Ramos (cell line): ENCODE results near the gene CYP19A1.

Source experiments
- in situ Hi-C: fragments of 300-500 bp; cut with MboI; formaldehyde crosslinking; loops from one replicate; pipeline ENCODE4 v1.14.3; 2022; ENCODE audit warnings: low sequenced_read_pairs; ENCODE audit not compliant: unreplicated experiment

The CYP19A1 gene

DNA sequence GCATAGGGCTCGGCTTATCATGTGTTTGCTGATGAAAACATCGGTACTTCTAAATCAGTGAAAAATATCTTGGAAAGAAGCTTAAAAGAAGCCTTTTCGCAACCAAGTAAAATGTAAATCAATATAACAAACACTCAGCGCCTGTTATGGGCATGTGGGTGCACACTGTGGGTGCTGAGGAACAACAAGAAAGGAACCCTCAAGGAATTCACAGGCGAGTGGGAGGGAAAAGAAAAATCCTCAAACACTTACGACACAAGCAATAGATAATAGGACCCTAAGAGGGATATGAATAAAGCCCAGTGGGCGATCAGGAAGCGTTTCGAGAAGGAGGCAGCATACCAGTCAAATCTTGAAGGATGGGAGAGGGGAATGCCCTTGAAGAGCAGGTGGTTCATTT, 25.0 kb upstream of the CYP19A1 start:
- in situ Hi-C loops, result no loop called here

DNA sequence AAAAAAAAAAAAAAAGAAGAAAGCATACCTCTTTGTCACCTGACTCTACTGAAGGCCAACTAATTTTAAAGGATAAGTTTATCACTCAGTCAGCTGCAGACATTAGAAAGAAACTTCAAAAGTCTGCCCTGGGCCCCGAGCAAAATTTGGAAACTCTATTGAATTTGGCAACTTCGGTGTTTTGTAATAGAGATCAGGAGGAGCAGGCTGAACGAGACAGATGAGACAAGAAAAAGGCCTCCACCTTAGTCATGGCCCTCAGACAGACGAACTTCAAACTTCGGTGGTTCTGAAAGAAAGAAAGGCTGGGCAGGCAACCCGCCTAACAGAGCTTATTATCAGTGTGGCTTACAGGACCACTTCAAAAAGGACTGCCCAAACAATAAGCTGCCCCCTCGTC, 21.6 kb upstream of the CYP19A1 start:
- in situ Hi-C loops, result no loop called here

DNA sequence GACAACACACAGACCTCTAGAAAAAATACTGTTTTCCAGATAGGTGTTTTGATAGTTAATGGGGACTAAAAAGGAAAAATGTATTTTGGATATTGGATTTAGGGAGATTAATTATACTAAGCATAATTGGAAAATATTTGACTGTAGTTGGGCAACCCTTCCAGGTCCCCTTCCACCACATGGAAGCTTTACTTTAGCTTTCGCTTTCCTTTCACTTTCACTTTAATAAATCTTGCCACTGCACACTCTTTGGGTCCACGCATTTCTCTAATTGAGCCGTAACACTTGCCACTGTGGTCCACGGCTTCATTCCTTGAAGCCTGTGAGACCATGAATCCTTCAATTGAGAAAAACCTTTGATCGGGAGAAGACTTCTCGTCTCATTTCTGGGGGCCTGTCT, 18.6 kb upstream of the CYP19A1 start:
- in situ Hi-C loops, result no loop called here

DNA sequence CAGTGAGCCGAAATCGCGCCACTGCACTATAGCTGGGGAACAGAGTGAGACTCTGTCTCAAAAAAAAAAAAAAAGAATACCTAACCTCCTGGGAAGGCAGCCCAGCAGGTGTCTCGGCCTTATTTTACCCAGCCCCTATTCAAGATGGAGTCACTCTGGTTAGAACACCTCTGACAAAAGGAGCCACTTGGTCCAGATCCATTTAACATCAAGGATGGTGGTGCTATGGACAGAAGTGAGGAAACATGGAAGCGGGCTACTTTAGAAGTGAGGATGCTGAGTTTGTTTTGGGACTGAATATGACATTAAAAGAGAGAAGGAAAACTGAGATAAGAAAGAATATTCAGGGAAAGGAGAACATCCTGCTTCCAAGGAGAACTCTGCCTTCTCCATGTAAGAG, 17.8 kb upstream of the CYP19A1 start:
- in situ Hi-C loops, result no loop called here

DNA sequence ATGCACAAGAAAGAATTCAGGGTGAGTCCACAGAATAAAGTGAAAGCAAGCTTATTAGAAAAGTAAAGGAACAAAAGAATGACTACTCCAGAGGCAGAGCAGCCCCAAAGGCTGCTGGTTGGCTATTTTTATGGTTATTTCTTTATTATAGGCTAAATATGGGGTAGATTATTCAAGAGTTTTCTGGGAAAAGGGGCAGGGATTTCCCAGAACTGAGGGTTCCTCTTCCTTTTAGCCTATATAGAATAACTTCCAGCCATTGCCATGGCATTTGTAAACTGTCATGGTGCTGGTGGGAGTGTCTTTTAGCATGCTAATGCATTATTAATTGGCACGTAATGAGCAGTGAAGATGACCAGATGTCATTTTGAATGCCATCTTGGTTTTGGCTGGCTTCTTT, 16.7 kb upstream of the CYP19A1 start:
- in situ Hi-C loops, result no loop called here

DNA sequence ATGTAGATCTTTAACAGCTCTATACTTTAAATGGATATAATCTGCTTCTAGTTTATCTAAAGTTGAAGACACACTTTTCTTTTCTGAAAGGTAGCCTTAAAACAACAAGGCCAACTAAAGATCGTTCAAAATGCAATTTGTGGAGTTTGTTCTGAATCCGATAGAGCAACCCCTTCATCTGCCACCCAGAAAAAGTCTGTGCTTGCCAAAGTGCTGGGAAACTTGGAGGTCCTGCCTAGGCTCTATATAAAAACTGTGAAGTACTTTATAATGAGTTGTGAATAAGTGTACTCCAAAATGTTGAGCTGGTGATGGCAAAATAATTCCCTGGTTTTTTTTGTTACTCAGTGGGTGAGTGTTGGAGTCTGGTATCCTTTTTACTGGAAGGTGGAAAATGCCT, 15.6 kb upstream of the CYP19A1 start:
- in situ Hi-C loops, result no loop called here

DNA sequence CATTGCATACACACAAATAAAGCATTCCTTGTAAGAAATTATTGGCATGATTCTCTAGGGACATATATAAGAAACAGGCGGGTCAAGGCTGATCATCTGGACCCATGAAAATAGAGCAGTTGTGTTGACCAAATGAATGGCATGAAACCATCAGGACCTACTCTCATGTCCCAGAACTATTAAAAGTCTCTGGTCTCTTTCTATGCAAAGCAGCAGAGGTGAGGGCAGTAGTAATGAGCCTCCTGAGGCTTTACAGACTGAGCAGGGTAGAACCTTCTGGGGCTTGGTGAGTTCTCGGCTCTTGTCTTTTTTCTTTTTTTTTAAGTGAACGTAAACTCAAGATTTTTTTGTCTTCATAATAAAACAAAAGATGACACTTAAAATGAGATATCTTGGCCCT, 12.3 kb upstream of the CYP19A1 start:
- in situ Hi-C loops, result no loop called here

DNA sequence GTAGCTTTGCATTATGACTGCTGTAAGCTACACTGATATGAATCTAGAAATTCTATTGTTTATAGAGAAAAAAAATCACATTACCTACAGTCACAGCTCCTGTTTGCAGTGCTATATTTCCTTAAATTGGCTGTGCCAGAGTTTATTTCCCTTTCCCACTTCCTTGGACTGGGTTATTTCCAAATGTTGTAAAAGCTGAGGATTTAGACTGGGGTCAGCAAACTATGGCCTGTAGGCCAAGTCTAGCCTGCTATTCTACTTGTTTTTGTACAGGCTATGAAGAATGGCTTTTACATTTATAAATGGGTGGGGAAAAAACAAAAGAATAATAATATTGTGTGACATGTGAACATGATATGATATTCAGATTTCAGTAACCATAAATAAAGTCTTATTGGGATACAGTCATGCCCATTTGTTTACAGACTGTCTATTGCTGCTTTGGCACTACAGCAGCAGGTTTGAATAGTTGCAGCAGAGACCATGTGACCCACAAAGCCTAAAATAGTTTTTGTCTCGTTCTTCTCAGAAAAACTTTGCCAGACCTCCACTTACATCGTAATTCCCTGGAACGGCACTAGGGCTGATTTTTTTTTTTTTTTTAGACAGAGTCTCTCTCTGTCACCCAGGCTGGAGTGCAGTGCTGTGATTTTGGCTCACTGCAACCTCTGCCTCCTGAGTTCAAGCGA, 10.9 kb upstream of the CYP19A1 start:
- in situ Hi-C loops, result no loop called here

DNA sequence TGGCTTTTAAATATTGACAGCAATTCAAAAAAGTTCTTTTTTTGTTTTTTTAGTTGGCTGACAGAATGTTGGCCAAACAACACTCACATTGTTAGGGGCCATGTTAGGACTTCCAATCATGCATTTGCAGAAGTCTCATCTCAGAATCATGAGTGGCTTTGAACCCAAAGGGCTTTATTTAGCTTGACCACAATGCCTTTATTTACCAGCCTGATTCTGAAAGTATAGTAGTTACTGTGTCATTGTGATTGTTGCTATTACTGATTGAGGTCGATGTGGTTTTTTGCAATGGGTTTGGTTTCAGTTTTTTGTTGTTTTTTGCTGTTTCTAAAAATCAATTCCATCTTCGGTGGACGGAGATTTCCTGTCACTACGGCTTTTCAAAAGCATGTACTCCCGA, 10.3 kb upstream of the CYP19A1 start:
- in situ Hi-C loops, result no loop called here

DNA sequence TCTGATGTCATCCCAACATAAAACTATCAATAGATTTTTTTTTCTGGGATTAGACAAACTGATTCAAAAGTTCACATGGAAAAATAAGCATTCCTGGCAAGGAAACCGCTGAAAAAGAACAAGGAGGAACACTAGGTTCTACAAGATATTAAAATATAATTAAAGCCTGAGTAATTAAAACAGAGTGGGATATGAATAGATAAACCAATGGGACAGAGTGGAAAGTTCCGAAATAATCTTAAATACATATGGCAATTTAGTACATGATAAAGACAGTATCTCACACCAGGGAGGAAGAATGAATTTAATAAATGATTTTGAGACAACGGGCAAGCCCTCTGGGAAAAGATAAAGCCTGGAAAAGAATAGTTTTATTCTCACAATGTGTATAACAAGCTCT, 7.7 kb upstream of the CYP19A1 start:
- in situ Hi-C loops, result no loop called here

DNA sequence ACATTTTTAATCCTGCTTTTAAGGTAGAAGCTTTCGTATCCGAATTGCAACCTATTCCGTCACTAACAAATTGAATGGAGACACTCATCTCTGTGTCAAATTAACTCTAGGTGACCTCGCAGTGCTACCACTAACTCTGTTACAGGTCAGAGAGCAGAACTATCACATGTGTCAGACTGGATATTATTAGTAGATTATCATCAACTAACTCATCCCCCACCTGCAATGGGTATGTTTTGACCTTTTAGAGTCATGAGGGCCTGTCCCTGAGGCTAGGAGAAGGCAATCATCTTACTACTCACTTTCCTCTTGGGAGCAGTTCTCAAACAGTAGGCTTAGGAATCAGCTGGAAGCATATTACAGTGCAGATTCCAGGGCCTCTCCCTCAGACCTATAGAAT, 5.1 kb upstream of the CYP19A1 start:
- in situ Hi-C loops, result no loop called here

DNA sequence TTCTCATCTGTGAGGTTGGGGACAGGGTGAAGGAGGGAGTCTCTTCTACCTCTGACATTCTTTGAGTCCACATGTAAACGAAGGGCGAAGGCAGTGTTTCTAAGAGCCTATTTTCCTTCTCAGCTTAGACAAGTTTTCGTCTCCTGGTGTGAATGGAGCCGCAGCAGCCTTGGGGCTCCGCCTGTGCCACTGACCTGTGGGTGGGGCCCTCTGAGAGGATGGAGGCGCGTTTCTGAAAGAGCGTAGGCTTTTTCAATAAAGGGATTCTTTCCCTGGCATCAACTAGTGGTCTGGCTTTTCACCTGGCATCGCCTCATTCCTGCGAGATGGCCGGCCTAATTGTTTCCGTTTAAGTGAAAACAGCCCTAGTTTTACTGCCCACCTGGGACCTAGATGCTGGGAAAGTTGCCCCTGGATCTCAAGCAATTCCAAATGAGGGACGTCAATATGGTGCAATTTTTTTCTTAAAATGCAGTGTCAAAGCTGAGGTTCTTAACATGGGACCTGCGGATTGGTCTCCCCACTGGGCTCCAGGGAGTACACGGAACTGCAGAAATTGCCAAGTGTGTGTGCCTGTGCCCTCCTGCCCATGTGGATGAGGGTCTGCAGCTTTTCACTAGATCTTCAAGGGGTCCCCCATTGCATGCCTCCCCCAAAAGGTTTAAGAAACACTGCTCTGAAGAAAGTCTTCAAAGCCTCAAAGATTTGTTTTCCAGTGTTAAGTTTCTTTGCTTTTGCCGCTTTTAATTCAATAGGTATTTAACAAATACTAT, 4.0 kb upstream of the CYP19A1 start:
- in situ Hi-C loops, result no loop called here

DNA sequence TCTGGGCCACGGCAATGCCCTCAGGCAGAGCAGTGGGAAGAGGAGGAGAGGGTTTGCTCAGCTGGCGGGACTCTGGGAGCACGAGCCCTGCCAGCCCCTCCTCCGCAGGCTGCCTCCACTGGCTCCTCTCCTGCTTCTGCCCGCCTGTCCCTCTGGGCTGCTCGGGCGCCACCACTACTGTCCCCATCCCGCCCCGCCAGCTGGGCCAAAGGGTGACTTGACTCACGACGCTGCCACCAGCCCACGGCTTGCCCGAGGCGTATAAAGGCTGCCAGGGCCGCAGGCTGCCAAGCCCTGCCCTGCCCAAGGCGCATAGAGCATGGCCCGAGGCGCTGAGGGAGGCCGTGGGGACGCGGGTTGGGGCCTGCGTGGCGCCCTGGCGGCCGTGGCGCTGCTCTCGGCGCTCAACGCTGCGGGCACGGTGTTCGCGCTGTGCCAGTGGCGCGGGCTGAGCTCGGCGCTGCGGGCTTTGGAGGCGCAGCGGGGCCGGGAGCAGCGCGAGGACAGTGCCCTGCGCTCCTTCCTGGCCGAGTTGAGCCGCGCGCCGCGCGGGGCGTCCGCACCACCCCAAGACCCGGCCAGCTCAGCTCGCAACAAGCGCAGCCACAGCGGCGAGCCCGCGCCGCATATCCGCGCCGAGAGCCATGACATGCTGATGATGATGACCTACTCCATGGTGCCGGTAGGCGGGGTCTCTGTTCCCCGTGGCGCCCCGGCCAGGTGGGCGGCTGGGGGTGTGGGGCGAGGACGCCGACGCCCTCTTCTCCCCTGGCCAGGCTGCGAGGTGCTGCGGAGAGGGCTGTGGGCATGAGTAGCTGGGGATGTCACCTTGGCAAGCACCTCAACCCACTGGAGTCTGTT, 3.2 kb upstream of the CYP19A1 start, which contains the start of gene GLDN:
GLDN (plus strand) TSS at position 290 of the 861 bp plus-strand sequence; CDS start at position 320, 30 bp downstream.
- in situ Hi-C loops, result no loop called here

DNA sequence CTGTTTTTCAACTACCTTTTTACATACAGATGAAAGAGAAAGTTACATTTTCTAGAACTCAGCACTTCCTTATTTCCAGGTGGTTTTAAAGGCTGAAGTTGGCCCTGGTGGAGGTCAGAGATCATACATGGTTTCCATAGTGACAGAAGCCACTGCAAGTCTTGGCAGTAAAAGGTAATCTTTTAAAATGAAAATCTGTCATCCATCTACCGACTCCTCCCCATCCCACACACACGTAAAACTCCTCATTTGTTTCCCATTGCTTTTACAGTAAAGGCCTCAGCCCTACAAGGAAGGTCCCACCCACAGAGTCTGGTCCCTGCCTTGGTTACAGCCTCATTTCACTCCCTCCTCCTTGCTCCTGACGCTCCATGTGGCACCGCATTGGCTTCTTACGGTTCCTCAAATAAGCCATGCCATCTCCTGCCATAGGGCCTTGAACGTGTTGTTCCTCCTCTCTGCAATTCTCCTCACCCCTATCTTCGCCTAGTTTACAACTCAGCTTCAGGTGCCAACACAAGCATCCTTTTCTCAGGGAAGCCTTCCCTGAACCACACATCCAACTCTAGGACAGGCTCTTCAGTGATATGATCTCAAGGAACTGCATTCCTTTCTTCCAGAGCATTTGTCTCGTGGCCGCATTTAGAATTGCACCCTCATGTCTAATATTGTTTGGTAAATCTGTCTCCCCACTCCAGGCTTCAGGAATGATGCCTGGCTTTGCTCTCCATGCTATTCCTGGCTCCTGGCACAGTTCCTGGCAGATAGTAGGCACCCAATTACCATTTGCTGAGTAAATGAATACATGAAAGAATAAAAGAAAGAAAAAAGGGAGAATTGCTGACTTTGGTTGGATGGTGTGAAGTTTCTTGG, 2.6 kb downstream of the CYP19A1 start:
- in situ Hi-C loops, result no loop called here

DNA sequence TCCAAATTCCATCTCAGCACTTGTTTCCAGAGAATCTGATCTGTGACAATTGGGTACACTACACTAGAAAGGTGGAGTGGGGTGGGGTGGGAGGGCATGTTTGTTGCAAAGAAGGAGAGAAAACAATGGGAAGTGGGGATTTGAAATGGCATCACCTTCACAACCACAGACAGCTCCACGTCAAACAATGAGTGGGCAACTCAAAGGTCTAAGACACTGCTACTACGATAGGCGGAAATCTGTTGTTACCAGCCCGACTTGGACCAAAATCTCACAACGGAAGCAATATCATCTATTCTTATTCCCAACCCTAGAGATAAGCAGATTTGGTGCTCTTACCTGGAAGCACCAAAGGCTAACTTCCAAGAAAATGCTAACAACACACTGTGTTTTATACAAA, 3.3 kb downstream of the CYP19A1 start:
- in situ Hi-C loops, result no loop called here

DNA sequence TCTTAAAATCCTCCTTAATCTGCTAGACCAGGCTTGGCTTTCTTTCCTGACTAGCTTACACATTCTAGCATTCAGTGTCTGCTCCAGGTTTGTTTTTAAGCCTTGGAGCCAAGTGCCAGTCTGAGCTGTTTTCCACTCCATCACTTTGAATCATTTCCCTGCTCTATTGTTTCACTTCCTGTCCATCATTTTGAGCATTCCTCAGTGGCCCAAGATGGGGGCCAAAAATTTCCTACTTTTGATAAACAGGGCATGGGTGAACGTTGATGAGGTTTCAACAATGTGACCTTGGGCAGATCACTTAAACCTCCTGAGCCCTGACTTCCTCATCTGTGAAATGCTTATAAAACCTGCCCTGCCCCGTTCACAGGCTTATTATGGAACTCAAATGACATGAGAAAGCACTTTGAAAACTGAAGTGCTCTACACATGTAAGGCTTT, 4.4 kb downstream of the CYP19A1 start:
- in situ Hi-C loops, result no loop called here

DNA sequence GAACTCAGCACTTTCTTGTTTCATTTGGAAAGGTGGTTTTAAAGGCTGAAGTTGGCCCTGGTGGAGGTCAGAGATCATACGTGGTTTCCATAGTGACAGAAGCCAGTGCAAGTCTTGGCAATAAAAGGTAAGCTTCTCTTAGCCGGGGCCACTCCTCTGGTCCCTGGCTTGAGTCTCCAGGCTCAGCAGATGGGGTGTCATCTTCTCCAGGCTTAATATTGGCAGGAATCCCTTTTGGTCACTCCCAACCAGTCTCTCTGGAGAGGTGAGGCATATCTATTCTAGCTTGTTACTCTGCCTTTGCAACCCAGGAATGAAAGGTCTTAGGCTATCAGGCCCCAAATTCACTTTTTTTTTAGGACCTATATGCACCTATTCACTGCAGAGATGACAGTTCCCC, 4.8 kb downstream of the CYP19A1 start:
- in situ Hi-C loops, result no loop called here

DNA sequence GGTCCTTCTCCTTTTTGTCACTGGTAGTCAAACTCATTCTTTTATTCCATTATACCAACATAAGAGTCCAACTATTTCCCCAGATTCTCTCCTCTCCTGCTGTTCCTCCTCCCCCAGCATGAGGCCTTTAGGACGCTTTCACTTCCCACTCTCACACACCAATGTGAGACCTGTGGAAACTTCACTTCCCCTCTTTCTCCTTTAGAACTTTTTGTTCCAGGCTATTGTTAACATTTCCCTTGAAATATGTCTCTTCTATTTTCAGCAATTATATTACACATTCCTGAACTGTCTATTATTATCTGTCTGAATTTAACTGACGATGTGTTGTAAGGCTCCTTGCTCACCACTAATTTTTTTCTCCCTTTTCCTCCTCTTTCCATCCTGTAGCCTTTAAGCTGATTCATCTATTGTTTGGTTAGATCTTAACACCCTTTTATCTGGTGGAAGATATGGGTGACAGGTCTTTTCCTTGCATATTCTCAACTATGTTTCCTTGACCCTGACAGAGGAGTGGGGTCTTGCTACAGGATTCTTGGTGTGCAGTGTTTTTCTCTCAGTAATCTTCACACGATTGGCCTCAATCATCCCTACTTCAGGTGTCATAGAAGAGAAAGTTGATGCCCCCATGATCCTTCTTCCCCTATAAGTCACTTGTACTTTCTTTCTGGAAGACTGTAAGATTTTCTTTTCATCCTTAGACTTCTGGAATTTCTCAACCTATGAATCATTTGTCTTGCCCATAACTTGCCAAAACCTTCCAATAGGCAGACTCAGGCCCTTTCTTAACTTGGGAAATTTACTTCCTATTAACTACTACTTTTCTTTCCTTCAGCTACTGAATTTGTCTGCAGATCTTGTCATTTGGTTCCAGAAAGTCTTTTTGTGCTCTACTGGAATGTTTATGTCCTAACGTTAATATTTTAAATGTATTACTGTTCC, 5.9 kb downstream of the CYP19A1 start:
- in situ Hi-C loops, result no loop called here

DNA sequence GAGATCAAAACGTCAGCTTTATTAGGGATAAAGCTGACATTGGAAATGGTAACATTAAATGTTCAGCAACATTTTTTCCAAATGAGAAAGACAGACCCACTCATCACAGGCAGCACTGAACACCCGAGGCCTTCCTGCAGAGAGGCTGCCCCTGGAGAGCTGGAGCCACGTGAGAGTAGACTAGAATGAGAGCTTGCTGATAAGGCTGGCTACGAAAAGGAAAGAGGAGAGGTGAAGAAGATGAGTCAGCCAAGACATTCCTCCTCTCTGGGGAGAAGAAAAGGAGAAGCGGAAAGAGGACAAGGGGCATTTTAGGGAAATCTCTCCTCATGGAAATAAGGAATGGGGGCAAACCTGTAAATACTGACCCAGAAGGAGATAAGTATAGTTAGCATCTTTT, 7.3 kb downstream of the CYP19A1 start:
- in situ Hi-C loops, result no loop called here
